Transverse colon (tissue), 4 donors: ENCODE data around the gene FOXO1. TPM values are rescaled to one million over a fixed set of nuclear protein-coding genes. Genes with fewer than 3 reads are reported as not detected.
A peak's percentile ranks its signal among the peaks of the same experiment; 100 is the strongest.

Experiments
- DNase-seq: peaks from one replicate; pipeline ENCODE4 v3.0.0-alpha.2; 2019
- H3K27ac ChIP-seq, 4 donors: fragments of 200-600 bp; sonication (generic); 2 replicates each; pipeline ENCODE4 v1.5.1; 2016 to 2018; ENCODE audit warnings: inconsistent platforms in 4 of 4
- H3K27me3 ChIP-seq: fragments of 200-600 bp; sonication (generic); 2 replicates; pipeline ENCODE4 v1.5.1; 2017; ENCODE audit warnings: inconsistent platforms
- H3K36me3 ChIP-seq, 4 donors: fragments of 200-600 bp; sonication (generic); 2 replicates each; pipeline ENCODE4 v1.5.1; 2017 to 2019; ENCODE audit warnings: inconsistent platforms in 4 of 4
- H3K4me1 ChIP-seq, 4 donors: fragments of 200-600 bp; sonication (generic); 2 replicates each; pipeline ENCODE4 v1.5.1; 2017 to 2020; ENCODE audit warnings: inconsistent platforms in 4 of 4
- H3K4me3 ChIP-seq, 4 donors: fragments of 200-600 bp; sonication (generic); 1 replicate in 1 of 4; 2 replicates in 3 of 4; pipeline versions ENCODE4 v1.5.1 to v1.6.1; 2017 to 2019; ENCODE audit warnings: inconsistent platforms in 4 of 4
- H3K9me3 ChIP-seq, 2 donors: fragments of 200-600 bp; sonication (generic); 2 replicates each; pipeline ENCODE4 v1.5.1; 2017 to 2019; ENCODE audit warnings: inconsistent platforms in 2 of 2
- EP300 ChIP-seq: sonication (generic); formaldehyde crosslinking; IDR thresholded peaks from one replicate; pipeline ENCODE4 v1.6.1; 2017; ENCODE audit warnings: antibody characterized with exemption, low read depth
- POLR2A ChIP-seq: fragments of 450-650 bp; IDR thresholded peaks from one replicate; pipeline ENCODE4 v1.6.1; 2016; ENCODE audit warnings: antibody characterized with exemption, mild to moderate bottlenecking, moderate library complexity
- POLR2AphosphoS5 ChIP-seq, 3 donors: sonication (generic); formaldehyde crosslinking; IDR thresholded peaks; one replicate each; pipeline ENCODE4 v1.6.1; 2016; ENCODE audit warnings: antibody characterized with exemption in 3 of 3
- WGBS, 2 donors: methylation state at CpG; one replicate each; pipeline ENCODE4 v1.1.5; 2018; ENCODE audit warnings: low coverage in 1 of 2; 5-methylcytosine and 5-hydroxymethylcytosine counted together
- in situ Hi-C, 4 donors: fragments of 200-750 bp; cut with MboI; loops; one replicate each; pipeline versions ENCODE4 v1.15.0 to v1.15.1; 2017; ENCODE audit warnings: low sequenced_read_pairs in 3 of 4, low pct_ligation_motif_present in 1 of 4, low pct_unique_long_range_greater_than_20kb in 1 of 4
- intact Hi-C: fragments of 100-400 bp; cut with DNase I; formaldehyde crosslinking; loops from one replicate; pipeline ENCODE4 v1.15.1; 2023; ENCODE audit warnings: low total_unique reads
- total RNA-seq, 4 donors: library from RNA; depleted of rRNA; stranded (reverse); fragments of >200 nt; gene quantifications; one replicate each; pipeline ENCODE4 v1.1.0, GENCODE V29; 2016
- TF ChIP-seq, protein P1 (sequence below), 5 experiments: fragments of 200-600 bp in 3 of 5; fragments of 450-650 bp in 2 of 5; sonication (generic) in 3 of 5; IDR thresholded peaks; 1 replicate in 2 of 5; 2 replicates in 3 of 5; pipeline ENCODE4 v1.5.1; 2016 to 2017; ENCODE audit warnings: antibody characterized with exemption in 5 of 5, inconsistent platforms in 3 of 5, mild to moderate bottlenecking in 2 of 5, moderate library complexity in 1 of 5

Gene FOXO1
- total RNA-seq, 4 donors from 2014 or later = 19.1 to 48.9 (median 38.3) TPM

DNA sequence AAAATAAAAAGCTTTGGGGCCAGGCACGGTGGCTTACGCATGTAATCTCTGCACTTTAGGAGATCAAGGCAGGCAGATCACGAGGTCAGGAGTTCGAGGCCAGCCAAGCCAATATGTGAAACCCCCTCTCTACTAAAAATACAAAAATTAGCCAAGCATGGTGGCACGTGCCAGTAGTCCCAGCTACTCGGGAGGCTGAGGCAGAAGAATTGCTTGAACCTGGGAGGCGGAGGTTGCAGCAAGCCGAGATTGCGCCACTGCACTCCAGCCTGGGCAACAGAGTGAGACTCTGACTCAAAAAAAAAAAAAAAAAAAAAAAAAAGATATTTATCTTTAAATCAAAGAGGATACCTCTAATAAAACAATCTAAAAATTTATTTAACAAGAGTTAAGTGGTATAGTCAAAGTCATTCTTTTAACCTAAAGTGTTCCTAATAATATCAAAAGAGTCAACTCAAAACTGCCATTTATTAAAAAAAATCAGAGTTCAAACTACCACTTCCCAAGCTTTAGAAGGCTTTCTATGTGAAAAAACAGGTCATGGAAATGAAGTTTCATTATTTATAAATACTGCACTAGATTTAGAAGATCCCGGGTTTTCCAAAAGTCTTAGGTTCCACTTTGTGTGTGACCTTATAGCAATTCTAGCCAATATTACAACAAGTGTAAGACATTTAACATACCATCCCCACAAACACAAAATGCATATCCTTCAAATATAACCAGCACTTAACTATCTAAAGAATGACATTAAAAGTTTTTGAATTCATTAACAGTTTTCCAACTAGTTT, 4.4 kb downstream of the FOXO1 start:
- Histone ChIP-seq H3K4me1 (peaks cover 14 to 55% (median 30%) of the 10 kb centered on the region in 4 donors), H3K4me3 (peak overlapping the region in 1 of 4 donors; percentile 14), H3K27me3 (no peaks in the 10 kb centered on the region), H3K9me3 (no peaks in the 10 kb centered on the region), H3K36me3 (no peaks in the 10 kb centered on the region), H3K27ac (peak overlapping the region; percentile 99 to 100 (median 100))
- WGBS, 2 donors = 74 to 77% methylated on average over 5 to 10 of the region's 10 CpGs
- intact Hi-C loops = loop anchor here (10.0 kb wide), 1 partner anchor 257 kb away; no protein-coding TSS in a partner anchor
- DNase-seq = no peak
- TF ChIP-seq POLR2A = no peak
- no peak for TF ChIP-seq POLR2AphosphoS5 (IDR thresholded peaks at IDR 0.05)
- TF ChIP-seq, protein P1, sequence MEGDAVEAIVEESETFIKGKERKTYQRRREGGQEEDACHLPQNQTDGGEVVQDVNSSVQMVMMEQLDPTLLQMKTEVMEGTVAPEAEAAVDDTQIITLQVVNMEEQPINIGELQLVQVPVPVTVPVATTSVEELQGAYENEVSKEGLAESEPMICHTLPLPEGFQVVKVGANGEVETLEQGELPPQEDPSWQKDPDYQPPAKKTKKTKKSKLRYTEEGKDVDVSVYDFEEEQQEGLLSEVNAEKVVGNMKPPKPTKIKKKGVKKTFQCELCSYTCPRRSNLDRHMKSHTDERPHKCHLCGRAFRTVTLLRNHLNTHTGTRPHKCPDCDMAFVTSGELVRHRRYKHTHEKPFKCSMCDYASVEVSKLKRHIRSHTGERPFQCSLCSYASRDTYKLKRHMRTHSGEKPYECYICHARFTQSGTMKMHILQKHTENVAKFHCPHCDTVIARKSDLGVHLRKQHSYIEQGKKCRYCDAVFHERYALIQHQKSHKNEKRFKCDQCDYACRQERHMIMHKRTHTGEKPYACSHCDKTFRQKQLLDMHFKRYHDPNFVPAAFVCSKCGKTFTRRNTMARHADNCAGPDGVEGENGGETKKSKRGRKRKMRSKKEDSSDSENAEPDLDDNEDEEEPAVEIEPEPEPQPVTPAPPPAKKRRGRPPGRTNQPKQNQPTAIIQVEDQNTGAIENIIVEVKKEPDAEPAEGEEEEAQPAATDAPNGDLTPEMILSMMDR (IDR thresholded peaks at IDR 0.05) = no peak
- no peak for TF ChIP-seq EP300
- in situ Hi-C loops = loop anchor here in 1 of 4 donors (25.0 kb wide), 1 partner anchor 250 kb away; no protein-coding TSS in a partner anchor

DNA sequence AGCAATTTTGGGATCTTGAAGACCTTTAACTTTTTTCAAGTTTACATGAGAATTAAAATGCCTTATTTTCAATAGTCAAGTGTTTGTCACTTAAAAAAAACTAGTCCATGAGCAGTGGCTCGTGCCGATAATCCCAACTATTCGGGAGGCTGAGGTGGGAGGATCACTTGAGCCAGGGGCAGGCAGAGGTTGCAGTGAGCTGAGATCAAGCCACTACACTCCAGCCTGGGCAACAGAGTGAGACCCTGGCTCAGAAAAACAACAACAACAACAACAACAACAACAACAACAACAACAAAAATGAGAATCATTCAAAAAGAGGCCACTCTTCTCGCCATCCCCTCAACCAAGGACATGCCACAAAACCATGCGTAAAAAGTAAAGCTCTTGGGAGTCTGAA, 5.7 kb downstream of the FOXO1 start:
- H3K27me3 ChIP-seq = no peaks in the 10 kb centered on the region
- no peak for TF ChIP-seq POLR2A
- TF ChIP-seq EP300 = no peak
- no peak for TF ChIP-seq POLR2AphosphoS5 (IDR thresholded peaks at IDR 0.05)
- TF ChIP-seq, protein P1 (IDR thresholded peaks at IDR 0.05) = no peak
- no peak overlapping the region for H3K27ac ChIP-seq
- no peak for DNase-seq
- no peaks in the 10 kb centered on the region for H3K36me3 ChIP-seq
- no peaks in the 10 kb centered on the region for H3K9me3 ChIP-seq
- 96 to 100% methylated on average over 2 to 5 of the region's 5 CpGs for WGBS, 2 donors
- H3K4me1 ChIP-seq = peaks cover 14 to 55% (median 30%) of the 10 kb centered on the region in 4 donors
- H3K4me3 ChIP-seq = no peak overlapping the region
- intact Hi-C loops = loop anchor here (10.0 kb wide), 1 partner anchor 256 kb away; no protein-coding TSS in a partner anchor
- in situ Hi-C loops = loop anchor here in 1 of 4 donors (25.0 kb wide), 1 partner anchor 248 kb away; no protein-coding TSS in a partner anchor

DNA sequence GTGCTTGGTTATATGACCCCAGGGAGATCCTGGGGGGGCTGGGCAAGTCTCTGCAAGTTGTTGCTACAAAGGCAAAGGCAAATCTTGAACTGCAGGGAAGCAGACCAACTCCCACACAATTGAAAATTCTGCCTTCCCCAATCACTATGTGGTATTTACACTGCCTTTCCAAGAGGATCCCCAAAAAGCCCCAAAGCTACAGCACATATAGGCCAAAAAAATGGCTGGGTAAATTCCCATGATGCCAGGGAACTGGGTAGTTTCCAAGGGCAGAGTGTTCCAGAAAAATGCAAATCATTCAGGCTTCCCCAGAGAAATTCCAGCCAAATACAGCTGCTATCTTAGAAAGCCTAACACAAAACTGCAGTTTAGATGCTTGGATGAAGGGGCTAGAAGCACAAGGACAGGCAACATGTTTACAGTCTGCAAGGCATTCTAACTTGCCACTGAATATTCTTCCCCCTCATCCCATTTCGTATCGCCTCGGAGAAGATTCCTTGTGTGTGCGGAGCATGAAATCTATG, 6.2 kb downstream of the FOXO1 start:
- no peak for DNase-seq
- 78 to 91% methylated on average over 4 of the region's 4 CpGs for WGBS, 2 donors
- in situ Hi-C loops (loop anchor here in 1 of 4 donors (25.0 kb wide), 1 partner anchor 248 kb away; no protein-coding TSS in a partner anchor), intact Hi-C loops (loop anchor here (10.0 kb wide), 1 partner anchor 255 kb away; no protein-coding TSS in a partner anchor)
- H3K9me3 ChIP-seq = no peaks in the 10 kb centered on the region
- TF ChIP-seq, protein P1 (IDR thresholded peaks at IDR 0.05) = no peak
- TF ChIP-seq EP300 = no peak
- no peak for TF ChIP-seq POLR2AphosphoS5 (IDR thresholded peaks at IDR 0.05)
- TF ChIP-seq POLR2A = no peak
- no peaks in the 10 kb centered on the region for H3K27me3 ChIP-seq
- H3K36me3 ChIP-seq = no peaks in the 10 kb centered on the region
- no peak overlapping the region for H3K27ac ChIP-seq
- peaks cover 14 to 55% (median 30%) of the 10 kb centered on the region in 4 donors for H3K4me1 ChIP-seq
- H3K4me3 ChIP-seq = no peak overlapping the region

DNA sequence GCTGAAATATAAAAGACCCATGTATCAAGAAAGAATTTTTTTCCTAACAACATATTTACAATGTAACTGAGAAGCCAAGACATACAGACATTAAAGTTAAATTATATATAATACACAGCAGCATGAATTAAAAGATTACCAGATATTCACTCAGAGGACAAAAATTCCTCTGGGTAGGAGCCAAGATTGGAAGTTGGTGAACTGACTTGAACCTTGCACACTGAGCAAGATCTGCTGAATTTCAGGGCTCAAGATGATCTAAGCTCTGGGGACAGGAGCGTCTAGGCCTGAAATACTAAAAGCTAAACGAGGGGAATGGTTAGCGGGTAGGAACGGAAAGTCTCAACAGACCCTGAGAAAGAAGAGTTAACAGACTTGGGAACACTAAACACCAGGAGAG, 8.5 kb downstream of the FOXO1 start:
- Histone ChIP-seq H3K27ac (no peak overlapping the region), H3K36me3 (no peaks in the 10 kb centered on the region), H3K27me3 (no peaks in the 10 kb centered on the region), H3K4me1 (peaks cover 17 to 58% (median 32%) of the 10 kb centered on the region in 4 donors), H3K4me3 (no peak overlapping the region), H3K9me3 (no peaks in the 10 kb centered on the region)
- DNase-seq = no peak
- intact Hi-C loops = loop anchor here (2.0 kb wide), 1 partner anchor 45 kb away; no protein-coding TSS in a partner anchor
- 88% methylated on average over 4 of the region's 4 CpGs for WGBS, 2 donors
- TF ChIP-seq, protein P1 (IDR thresholded peaks at IDR 0.05) = no peak
- TF ChIP-seq EP300 (no peak), POLR2AphosphoS5 (IDR thresholded peaks at IDR 0.05) (no peak), POLR2A (no peak)
- in situ Hi-C loops = loop anchor here in 1 of 4 donors (25.0 kb wide), 1 partner anchor 246 kb away; no protein-coding TSS in a partner anchor
